KMS-11 (cell line): ENCODE measurements around the gene CCDC92B.

Experiments used
- H2AFZ ChIP-seq: fragments of 200-600 bp; sonication (generic); 2 replicates; pipeline ENCODE4 v1.6.1; 2016; ENCODE audit warnings: antibody characterized with exemption, mixed run types, low read depth
- H3K27ac ChIP-seq: fragments of 200-600 bp; sonication (generic); 2 replicates; pipeline ENCODE4 v1.6.1; 2016; ENCODE audit warnings: mild to moderate bottlenecking, mixed run types
- H3K27me3 ChIP-seq: fragments of 200-600 bp; sonication (generic); 2 replicates; pipeline ENCODE4 v1.6.1; 2017; ENCODE audit warnings: mild to moderate bottlenecking, low read depth, mixed run types, moderate library complexity; ENCODE audit not compliant: insufficient read depth
- H3K36me3 ChIP-seq: fragments of 200-600 bp; sonication (generic); 2 replicates; pipeline ENCODE4 v1.6.1; 2017; ENCODE audit warnings: mild to moderate bottlenecking, mixed run types; ENCODE audit not compliant: insufficient read depth
- H3K4me1 ChIP-seq: fragments of 200-600 bp; sonication (generic); 2 replicates; pipeline ENCODE4 v1.6.1; 2016; ENCODE audit warnings: mild to moderate bottlenecking, low read depth, mixed run types; ENCODE audit not compliant: poor library complexity, severe bottlenecking
- H3K4me2 ChIP-seq: fragments of 200-600 bp; sonication (generic); 2 replicates; pipeline ENCODE4 v1.7.0; 2016; ENCODE audit warnings: mild to moderate bottlenecking, mixed run types
- H3K4me3 ChIP-seq: fragments of 200-600 bp; sonication (generic); IDR thresholded peaks from 2 replicates; pipeline ENCODE4 v1.6.1; 2017; ENCODE audit warnings: low read depth, low read length, mixed read lengths; ENCODE audit not compliant: insufficient read depth
- H3K79me2 ChIP-seq: fragments of 200-600 bp; sonication (generic); 2 replicates; pipeline ENCODE4 v1.6.1; 2016; ENCODE audit warnings: low read depth, mixed run types; ENCODE audit not compliant: insufficient read depth
- H3K9ac ChIP-seq: fragments of 200-600 bp; sonication (generic); 2 replicates; pipeline ENCODE4 v1.6.1; 2016; ENCODE audit warnings: mild to moderate bottlenecking, mixed run types
- H4K20me1 ChIP-seq: fragments of 200-600 bp; sonication (generic); 2 replicates; pipeline ENCODE4 v1.6.1; 2016; ENCODE audit warnings: mild to moderate bottlenecking, mixed run types; ENCODE audit not compliant: insufficient read depth
- CTCF ChIP-seq: fragments of 200-600 bp; sonication (generic); conservative IDR thresholded peaks from 2 replicates; pipeline ENCODE4 v1.6.1; 2017; ENCODE audit warnings: low read depth, mild to moderate bottlenecking, antibody characterized with exemption, low read length, moderate library complexity, mixed read lengths

CCDC92B gene

GRCh38 chr17:2749058-2749783 lies at the start of gene CCDC92B:
Gene CCDC92B, minus strand, starts transcription at chr17:2749652. Its CDS starts 14,507 bp downstream, at chr17:2735145.
- Histone ChIP-seq H3K79me2 (no peaks in the 10 kb centered on the region), H3K4me2 (no peak within 1 kb of the TSS), H3K9ac (no peak within 1 kb of the TSS)

GRCh38 chr17:2798678-2799077 lies 49.2 kb upstream of the CCDC92B start:
- H3K79me2 ChIP-seq = no peaks in the 10 kb centered on the region
- H4K20me1 ChIP-seq = no peaks in the 10 kb centered on the region
- H3K9ac ChIP-seq = no peak overlapping the region
- no peaks in the 10 kb centered on the region for H3K4me1 ChIP-seq
- H3K4me3 ChIP-seq = no peak overlapping the region
- no peak overlapping the region for H2AFZ ChIP-seq
- no peak overlapping the region for H3K27ac ChIP-seq
- H3K4me2 ChIP-seq = no peak overlapping the region
- H3K36me3 ChIP-seq = no peaks in the 10 kb centered on the region
- TF ChIP-seq CTCF = no peak
- H3K27me3 ChIP-seq = peaks cover 42% of the 10 kb centered on the region

More at GRCh38 chr17:2749058-2749783, at the start of gene CCDC92B:
- no peak within 1 kb of the TSS for H3K4me3 ChIP-seq
- peaks cover 45% of the 10 kb centered on the region; the same call in 1 of the 2 replicates for H3K27me3 ChIP-seq
- H4K20me1 ChIP-seq = no peaks in the 10 kb centered on the region
- no peaks in the 10 kb centered on the region for H3K4me1 ChIP-seq
- H3K36me3 ChIP-seq = no peaks in the 10 kb centered on the region
- no peak within 1 kb of the TSS for H2AFZ ChIP-seq
- no peak for TF ChIP-seq CTCF
- H3K27ac ChIP-seq = no peak within 1 kb of the TSS

- H3K9ac ChIP-seq = no peak overlapping the region
- no peak overlapping the region for H3K4me2 ChIP-seq
- peaks cover 38% of the 10 kb centered on the region for H3K27me3 ChIP-seq
- no peak for TF ChIP-seq CTCF
- no peaks in the 10 kb centered on the region for H3K4me1 ChIP-seq
- no peaks in the 10 kb centered on the region for H3K36me3 ChIP-seq
- no peaks in the 10 kb centered on the region for H3K79me2 ChIP-seq
- no peak overlapping the region for H2AFZ ChIP-seq
- no peak overlapping the region for H3K27ac ChIP-seq
- H3K4me3 ChIP-seq = no peak overlapping the region
- H4K20me1 ChIP-seq = no peaks in the 10 kb centered on the region
Observed at GRCh38 chr17:2798188-2798587, 48.7 kb upstream of the CCDC92B start.

GRCh38 chr17:2797637-2798036 lies 48.2 kb upstream of the CCDC92B start:
- no peak overlapping the region for H3K4me2 ChIP-seq

More at GRCh38 chr17:2797637-2798036, 48.2 kb upstream of the CCDC92B start:
- peaks cover 35% of the 10 kb centered on the region for H3K27me3 ChIP-seq
- no peaks in the 10 kb centered on the region for H3K4me1 ChIP-seq
- no peaks in the 10 kb centered on the region for H3K36me3 ChIP-seq
- H2AFZ ChIP-seq = no peak overlapping the region
- no peaks in the 10 kb centered on the region for H4K20me1 ChIP-seq
- TF ChIP-seq CTCF = no peak
- H3K9ac ChIP-seq = no peak overlapping the region
- no peaks in the 10 kb centered on the region for H3K79me2 ChIP-seq
- H3K27ac ChIP-seq = no peak overlapping the region
- no peak overlapping the region for H3K4me3 ChIP-seq
